Neural cell (in vitro differentiated cells): ENCODE data around the gene VAV2. TPM values are rescaled to one million over a fixed set of nuclear protein-coding genes. Genes with fewer than 3 reads are reported as not detected.

Experiments used
- H2AFZ ChIP-seq: fragments of 200-600, 300-800 bp; sonication (generic), shearing (Covaris generic); 2 replicates; pipeline ENCODE4 v1.6.0; 2014; ENCODE audit warnings: low read depth, mild to moderate bottlenecking, antibody characterized with exemption, low read length, moderate library complexity
- H3F3A ChIP-seq: fragments of 200-600 bp; shearing (Covaris generic); 2 replicates; pipeline ENCODE4 v1.6.1; 2016; ENCODE audit warnings: mild to moderate bottlenecking, moderate library complexity, mixed read lengths, antibody characterized with exemption, low read length; ENCODE audit not compliant: insufficient read depth, poor library complexity, severe bottlenecking
- H3K27ac ChIP-seq: fragments of 200-600, 300-800 bp; sonication (generic), shearing (Covaris generic); 2 replicates; pipeline ENCODE4 v1.5.1; 2014; ENCODE audit warnings: mild to moderate bottlenecking, low read length, moderate library complexity
- H3K27me3 ChIP-seq: fragments of 300-800, 200-600 bp; sonication (generic), shearing (Covaris generic); 2 replicates; pipeline ENCODE4 v1.6.0; 2014; ENCODE audit warnings: mild to moderate bottlenecking, low read depth, low read length, moderate library complexity; ENCODE audit not compliant: insufficient read depth
- H3K36me3 ChIP-seq: fragments of 300-800, 200-600 bp; sonication (generic), shearing (Covaris generic); 2 replicates; pipeline ENCODE4 v1.5.1; 2014; ENCODE audit warnings: mild to moderate bottlenecking, antibody characterized with exemption, low read length, moderate library complexity; ENCODE audit not compliant: insufficient read depth
- H3K4me2 ChIP-seq: fragments of 300-800, 200-600 bp; sonication (generic), shearing (Covaris generic); 2 replicates; pipeline ENCODE4 v1.6.0; 2014; ENCODE audit warnings: mild to moderate bottlenecking, low read length
- H3K4me3 ChIP-seq: fragments of 300-800, 200-600 bp; sonication (generic), shearing (Covaris generic); 2 replicates; pipeline ENCODE4 v1.5.1; 2014; ENCODE audit warnings: mild to moderate bottlenecking, low read length, moderate library complexity
- H3K79me2 ChIP-seq: fragments of 200-600 bp; shearing (Covaris generic); replicated peaks from 2 replicates; pipeline ENCODE4 v1.6.0; 2014; ENCODE audit warnings: mild to moderate bottlenecking, low read length, moderate library complexity; ENCODE audit not compliant: insufficient read depth
- H3K9ac ChIP-seq: fragments of 300-800, 200-600 bp; sonication (generic), shearing (Covaris generic); 2 replicates; pipeline ENCODE4 v1.6.1; 2016; ENCODE audit warnings: mild to moderate bottlenecking, low read length, mixed read lengths
- H3K9me2 ChIP-seq: fragments of 200-600 bp; shearing (Covaris generic); 2 replicates; pipeline ENCODE4 v1.6.1; 2016; ENCODE audit warnings: mild to moderate bottlenecking, low read length, mixed read lengths; ENCODE audit not compliant: insufficient read depth
- H3K9me3 ChIP-seq: fragments of 200-600, 300-800 bp; sonication (generic), shearing (Covaris generic); 2 replicates; pipeline ENCODE4 v1.6.1; 2016; ENCODE audit warnings: mild to moderate bottlenecking, mixed run types, low read length, moderate library complexity, mixed read lengths
- H4K20me1 ChIP-seq: fragments of 200-600 bp; shearing (Covaris generic); 2 replicates; pipeline ENCODE4 v1.6.1; 2016; ENCODE audit warnings: mild to moderate bottlenecking, mixed run types; ENCODE audit not compliant: insufficient read depth
- CTCF ChIP-seq: fragments of 450-650 bp; IDR thresholded peaks from 2 replicates; pipeline ENCODE4 v1.5.1; 2014; ENCODE audit warnings: antibody characterized with exemption, mild to moderate bottlenecking, moderate library complexity; ENCODE audit not compliant: poor library complexity, severe bottlenecking
- EP300 ChIP-seq: fragments of 450-650 bp; conservative IDR thresholded peaks from 2 replicates; pipeline ENCODE4 v1.6.1; 2014; ENCODE audit warnings: antibody characterized with exemption, mild to moderate bottlenecking, moderate library complexity; ENCODE audit not compliant: poor library complexity, severe bottlenecking
- EZH2 ChIP-seq: fragments of 200-600, 300-800 bp; shearing (Covaris generic), sonication (generic); IDR thresholded peaks from 2 replicates; pipeline ENCODE4 v1.6.1; 2014; ENCODE audit warnings: antibody characterized with exemption, low read length, borderline replicate concordance, mild to moderate bottlenecking; ENCODE audit not compliant: insufficient read depth, poor library complexity, severe bottlenecking
- MXI1 ChIP-seq: fragments of 450-650 bp; conservative IDR thresholded peaks from 2 replicates; pipeline ENCODE4 v1.6.1; 2014; ENCODE audit warnings: antibody characterized with exemption, mild to moderate bottlenecking; ENCODE audit not compliant: poor library complexity, severe bottlenecking
- POLR2AphosphoS5 ChIP-seq: IDR thresholded peaks from 2 replicates; pipeline ENCODE4 v1.6.1; 2012
- RAD21 ChIP-seq: fragments of 450-650 bp; conservative IDR thresholded peaks from 2 replicates; pipeline ENCODE4 v1.6.1; 2014; ENCODE audit warnings: antibody characterized with exemption, mild to moderate bottlenecking, moderate library complexity
- REST ChIP-seq: IDR thresholded peaks from 2 replicates; pipeline ENCODE4 v1.6.1; 2012; ENCODE audit warnings: borderline replicate concordance
- SMC3 ChIP-seq: fragments of 450-650 bp; conservative IDR thresholded peaks from 2 replicates; pipeline ENCODE4 v1.6.1; 2014; ENCODE audit warnings: antibody characterized with exemption, mild to moderate bottlenecking, moderate library complexity; ENCODE audit not compliant: poor library complexity
- TAF1 ChIP-seq: IDR thresholded peaks from 2 replicates; pipeline ENCODE4 v1.6.1; 2012; ENCODE audit warnings: low read depth
- polyA plus RNA-seq: library from polyadenylated mRNA; depleted of rRNA; stranded (reverse); fragments of >200 nt; gene quantifications from 2 replicates; pipeline ENCODE4 v1.2.3, GENCODE V29; 2014

Gene VAV2
- polyA plus RNA-seq, 1 donor from 2014 or later, result 35.2 TPM

DNA sequence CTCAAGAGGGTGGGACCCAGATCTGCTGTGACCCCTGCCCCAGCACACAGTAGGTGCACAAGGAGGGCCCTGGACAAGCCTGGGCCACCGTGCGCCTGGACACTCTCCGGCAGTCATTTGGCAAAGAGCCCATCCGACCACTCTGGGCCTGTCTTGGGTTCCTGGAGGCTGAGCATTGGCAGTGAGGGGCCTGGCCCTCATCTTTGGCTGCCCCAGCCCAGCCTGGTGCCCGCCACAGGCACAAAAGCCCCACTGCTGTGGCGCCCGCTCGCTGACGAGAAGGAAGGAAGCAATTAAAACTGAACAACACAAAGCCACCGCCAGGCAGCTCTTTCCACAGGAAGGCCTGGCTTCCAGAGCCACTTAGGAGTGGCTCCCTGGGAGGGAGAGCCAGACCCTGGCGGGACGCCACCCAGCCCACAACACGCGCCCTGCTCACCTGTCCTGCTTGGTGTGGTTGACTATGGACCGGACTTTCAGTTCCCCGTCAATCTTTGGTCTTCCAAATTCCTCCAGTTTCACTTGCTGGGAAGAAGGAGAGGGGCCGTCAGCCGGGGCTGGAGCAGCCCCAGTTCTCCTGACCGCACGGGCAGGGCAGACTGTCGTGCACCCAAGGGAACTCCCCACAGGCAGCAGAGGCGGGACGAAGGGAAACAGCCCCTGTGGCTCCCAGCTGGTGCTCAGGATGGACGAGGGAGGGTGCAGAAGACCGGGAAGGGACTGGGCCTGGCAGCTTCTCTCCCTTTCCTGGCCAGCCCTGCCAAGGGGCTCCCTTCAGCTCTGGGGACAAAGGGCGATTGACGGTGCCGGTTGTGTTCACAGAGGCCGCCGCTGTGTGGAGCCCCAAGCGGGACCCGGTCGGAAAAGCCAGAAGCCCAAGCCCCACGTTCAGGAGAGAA, 203.1 kb downstream of the VAV2 start:
- Histone ChIP-seq H3K9ac (no peak overlapping the region), H3K9me3 (no peaks in the 10 kb centered on the region), H3K27ac (no peak overlapping the region), H4K20me1 (no peaks in the 10 kb centered on the region), H2AFZ (no peak overlapping the region), H3K79me2 (no peaks in the 10 kb centered on the region), H3K36me3 (no peaks in the 10 kb centered on the region), H3K9me2 (no peaks in the 10 kb centered on the region), H3K4me3 (no peak overlapping the region), H3K27me3 (no peaks in the 10 kb centered on the region), H3F3A (no peaks in the 10 kb centered on the region), H3K4me2 (no peak overlapping the region)
- TF ChIP-seq POLR2AphosphoS5 (no peak), MXI1 (no peak)

GRCh38 chr9:133788045-133788818, 203.9 kb downstream of the VAV2 start:
- Histone ChIP-seq H3K9ac (no peak overlapping the region), H3K27ac (no peak overlapping the region), H4K20me1 (no peaks in the 10 kb centered on the region), H3K9me3 (no peaks in the 10 kb centered on the region), H3K9me2 (no peaks in the 10 kb centered on the region), H2AFZ (no peak overlapping the region), H3K4me3 (no peak overlapping the region), H3K4me2 (no peak overlapping the region), H3K79me2 (no peaks in the 10 kb centered on the region), H3K27me3 (no peaks in the 10 kb centered on the region), H3K36me3 (no peaks in the 10 kb centered on the region), H3F3A (no peaks in the 10 kb centered on the region)
- no peak for TF ChIP-seq TAF1
- TF ChIP-seq EP300, result no peak
- TF ChIP-seq EZH2, result no peak
- TF ChIP-seq REST, result no peak
- no peak for TF ChIP-seq RAD21
- no peak for TF ChIP-seq SMC3
- TF ChIP-seq POLR2AphosphoS5, result no peak
- TF ChIP-seq CTCF, result no peak
- no peak for TF ChIP-seq MXI1
